Keratinocyte (primary cell): ENCODE results near the gene YWHAE. TPM values are rescaled to one million over a fixed set of nuclear protein-coding genes. Genes with fewer than 3 reads are reported as not detected.

Experiments
- DNase-seq: peaks from one replicate; pipeline ENCODE4 v3.0.0-alpha.2; 2011; ENCODE audit warnings: low read depth, missing footprints, low spot score
- FAIRE-seq: peaks from 2 replicates; lab custom pipeline; 2011; peaks lifted over from hg19 to GRCh38; lab: Jason Lieb, UNC
- H2AFZ ChIP-seq: 2 replicates; pipeline ENCODE4 v1.6.0; 2012; ENCODE audit warnings: low read length, control low read depth, inconsistent platforms; ENCODE audit not compliant: control insufficient read depth
- H3K27ac ChIP-seq: 2 replicates; pipeline ENCODE4 v1.5.1; 2011; ENCODE audit warnings: low read length; ENCODE audit not compliant: control insufficient read depth, insufficient read depth
- H3K27me3 ChIP-seq: 3 replicates; pipeline ENCODE4 v1.6.0; 2011; ENCODE audit warnings: low read length; ENCODE audit not compliant: control insufficient read depth, insufficient read depth; ENCODE audit errors: extremely low read depth
- H3K36me3 ChIP-seq, 2 experiments: 2 replicates in 1 of 2; 3 replicates in 1 of 2; pipeline ENCODE4 v1.5.1; 2011; ENCODE audit warnings: low read length in 2 of 2, mild to moderate bottlenecking in 1 of 2; ENCODE audit not compliant: control insufficient read depth in 2 of 2, insufficient read depth in 2 of 2; ENCODE audit errors: extremely low read depth in 1 of 2
- H3K4me1 ChIP-seq: 3 replicates; pipeline ENCODE4 v1.5.1; 2011; ENCODE audit warnings: low read length; ENCODE audit not compliant: control insufficient read depth, insufficient read depth; ENCODE audit errors: extremely low read depth
- H3K4me2 ChIP-seq: 3 replicates; pipeline ENCODE4 v1.6.0; 2011; ENCODE audit warnings: low read depth, low read length; ENCODE audit not compliant: control insufficient read depth, insufficient read depth; ENCODE audit errors: extremely low read depth
- H3K4me3 ChIP-seq, 3 experiments: fragments of 200-600 bp in 1 of 3; sonication (generic) in 1 of 3; 2 replicates in 2 of 3; 3 replicates in 1 of 3; pipeline ENCODE4 v1.5.1; 2011 to 2016; ENCODE audit warnings: low read length in 3 of 3, mild to moderate bottlenecking in 3 of 3, control low read depth in 2 of 3, inconsistent platforms in 1 of 3, low read depth in 1 of 3, mixed read lengths in 1 of 3, mixed run types in 1 of 3, moderate library complexity in 1 of 3; ENCODE audit not compliant: control insufficient read depth in 2 of 3, insufficient read depth in 2 of 3; ENCODE audit errors: extremely low read depth in 1 of 3
- H3K79me2 ChIP-seq: 2 replicates; pipeline ENCODE4 v1.6.0; 2012; ENCODE audit warnings: low read length; ENCODE audit not compliant: control insufficient read depth, insufficient read depth
- H3K9ac ChIP-seq: 3 replicates; pipeline ENCODE4 v1.6.0; 2011; ENCODE audit warnings: low read length; ENCODE audit not compliant: control insufficient read depth, insufficient read depth; ENCODE audit errors: extremely low read depth
- H3K9me1 ChIP-seq: 3 replicates; pipeline ENCODE4 v1.6.0; 2011; ENCODE audit warnings: low read length; ENCODE audit not compliant: control insufficient read depth, insufficient read depth; ENCODE audit errors: extremely low read depth
- H3K9me3 ChIP-seq: 2 replicates; pipeline ENCODE4 v1.5.1; 2012; ENCODE audit warnings: low read depth, low read length; ENCODE audit not compliant: control insufficient read depth
- H4K20me1 ChIP-seq: 3 replicates; pipeline ENCODE4 v1.6.0; 2011; ENCODE audit warnings: low read length; ENCODE audit not compliant: control insufficient read depth, insufficient read depth; ENCODE audit errors: extremely low read depth
- EZH2 ChIP-seq: IDR thresholded peaks from one replicate; pipeline ENCODE4 v1.6.1; 2012; ENCODE audit warnings: inconsistent platforms, mild to moderate bottlenecking, low read length, moderate library complexity
- dilution Hi-C: fragments of 300-500 bp; cut with MboI; formaldehyde crosslinking; loops from one replicate; pipeline ENCODE4 v1.7.0; 2020; ENCODE audit warnings: low sequenced_read_pairs; ENCODE audit not compliant: extremely low pct_ligation_motif_present
- polyA minus RNA-seq, 3 experiments: library from RNA; depleted of rRNA, polyadenylated mRNA; stranded (reverse); fragments of >200 nt; gene quantifications; 1 replicate in 1 of 3; 2 replicates in 1 of 3; 3 replicates in 1 of 3; pipeline ENCODE4 v1.2.3, GENCODE V29; 2011
- polyA plus RNA-seq, 5 experiments: library from polyadenylated mRNA; depleted of rRNA in 3 of 5; stranded (reverse) in 3 of 5; stranded (forward) in 1 of 5; unstranded in 1 of 5; fragments of >200 nt; gene quantifications; 1 replicate in 1 of 5; 2 replicates in 3 of 5; 3 replicates in 1 of 5; pipeline versions ENCODE4 v1.2.1 to v1.2.3, GENCODE V29; 2011 to 2012; ENCODE audit warnings: missing spikeins in 2 of 5, low read depth in 1 of 5, low replicate concordance in 1 of 5
- TF ChIP-seq, protein P1 (sequence below), 3 experiments: IDR thresholded peaks in 1 of 3; conservative IDR thresholded peaks in 1 of 3; optimal IDR thresholded peaks in 1 of 3; 2 replicates in 2 of 3; 3 replicates in 1 of 3; pipeline versions ENCODE3 to v1.5.1; 2011; ENCODE audit warnings: low read length in 3 of 3, mild to moderate bottlenecking in 3 of 3, moderate library complexity in 2 of 3, control low read depth in 1 of 3, inconsistent platforms in 1 of 3; ENCODE audit not compliant: insufficient read depth in 2 of 3; ENCODE audit errors: extremely low read depth in 1 of 3

Gene YWHAE
- polyA plus RNA-seq, result 468 to 1,322 TPM (median 739 TPM) in 3 replicates
- 1,692 TPM for polyA plus RNA-seq (2011; ENCODE audit: low read depth)
- polyA plus RNA-seq (2011; cell fraction: cytosol; rRNA removed), result 729 and 842 TPM in 2 replicates
- 360 and 563 TPM in 2 replicates for polyA plus RNA-seq (2011; cell fraction: nucleus; rRNA removed)
- 665 and 1,046 TPM in 2 replicates for polyA plus RNA-seq (2012; ENCODE audit: low replicate concordance)
- polyA minus RNA-seq, result 144 to 656 TPM (median 449 TPM) in 3 replicates
- 1,051 TPM for polyA minus RNA-seq (2011; cell fraction: cytosol; rRNA and poly(A)+ RNA removed)
- 134 and 185 TPM in 2 replicates for polyA minus RNA-seq (2011; cell fraction: nucleus; rRNA and poly(A)+ RNA removed)

DNA sequence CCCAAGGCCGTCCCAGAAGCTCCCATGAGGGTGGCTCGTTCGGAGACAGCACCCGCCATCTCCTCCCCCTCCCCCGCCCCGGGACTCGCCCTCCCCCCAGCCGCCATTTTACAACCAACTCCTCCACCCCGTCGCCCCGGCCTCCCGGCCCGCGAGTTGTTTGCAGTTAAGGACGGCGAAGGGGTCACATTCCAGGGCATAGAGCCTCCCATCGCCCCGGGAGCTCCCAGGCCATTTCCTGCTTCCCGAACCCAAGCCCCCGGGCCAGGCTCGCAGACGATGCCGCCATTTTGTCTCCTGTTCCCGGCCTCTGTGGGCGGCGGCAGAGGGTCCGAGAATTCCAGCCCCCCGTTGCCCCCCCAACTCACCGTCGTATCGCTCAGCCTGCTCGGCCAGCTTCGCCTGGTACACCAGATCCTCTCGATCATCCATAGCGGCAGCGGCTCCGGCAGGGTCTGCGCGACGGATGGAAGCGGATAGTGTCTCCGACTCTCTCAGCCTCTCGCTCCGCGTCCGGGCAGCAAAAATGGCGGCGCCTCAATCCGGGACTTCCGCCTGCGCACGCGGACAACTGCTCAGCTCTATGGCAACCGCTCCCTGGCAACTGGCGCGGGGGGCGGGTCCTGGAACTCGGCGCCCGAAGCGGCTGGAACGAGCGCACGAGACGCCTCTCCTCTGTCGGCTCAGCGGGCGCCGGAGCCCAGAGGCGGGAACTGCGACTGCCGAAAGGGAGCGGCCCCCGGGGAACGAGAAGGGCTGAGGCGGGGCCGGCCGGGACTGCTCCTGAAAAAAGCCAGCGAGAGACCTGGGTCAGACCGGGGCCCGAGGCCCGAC, at the start of gene YWHAE:
Gene YWHAE (minus strand): TSS at position 544 of the 834 bp plus-strand sequence. CDS start 112 bp downstream, at position 432.
- peaks cover 4% of the 10 kb centered on the region for H3K9me1 ChIP-seq
- dilution Hi-C loops, result no loop called here

DNA sequence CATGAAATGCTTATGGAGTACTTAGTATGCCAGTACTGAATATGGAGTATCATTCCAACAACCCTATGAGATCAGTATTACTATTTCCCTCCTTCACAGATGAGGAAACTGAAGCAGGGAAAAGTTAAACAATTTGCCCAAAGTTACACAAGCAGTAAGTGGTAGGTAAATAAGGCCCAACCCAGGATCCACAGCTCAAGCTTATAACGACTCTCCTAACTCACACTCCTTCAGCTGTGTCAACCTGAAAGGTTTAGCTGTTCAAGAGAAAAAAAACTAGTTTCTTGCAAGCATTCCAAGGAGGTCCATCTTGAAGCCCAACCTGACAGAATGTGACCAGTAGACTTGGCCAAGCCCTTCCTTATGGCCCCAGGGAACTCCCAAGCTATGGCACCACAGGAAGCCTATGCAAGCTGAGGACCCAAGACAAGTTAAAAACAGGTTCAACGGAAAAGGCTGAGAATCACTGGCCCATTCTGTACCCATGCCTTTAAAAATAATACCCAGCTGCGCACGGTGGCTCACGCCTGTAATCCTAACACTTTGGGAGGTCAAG, 49.5 kb upstream of the YWHAE start:
- Histone ChIP-seq H3K9me1 (no peaks in the 10 kb centered on the region), H4K20me1 (peaks cover 61% of the 10 kb centered on the region), H3K27me3 (no peaks in the 10 kb centered on the region), H3K79me2 (peaks cover 99% of the 10 kb centered on the region), H3K4me2 (no peak overlapping the region), H3K9ac (no peak overlapping the region), H3K4me3 (no peak overlapping the region), H3K9me3 (no peaks in the 10 kb centered on the region), H3K36me3 (peaks cover 13 to 21% of the 10 kb centered on the region in 2 experiments), H3K4me1 (peaks cover 5% of the 10 kb centered on the region), H3K27ac (no peak overlapping the region), H2AFZ (no peak overlapping the region)
- TF ChIP-seq, protein P1, sequence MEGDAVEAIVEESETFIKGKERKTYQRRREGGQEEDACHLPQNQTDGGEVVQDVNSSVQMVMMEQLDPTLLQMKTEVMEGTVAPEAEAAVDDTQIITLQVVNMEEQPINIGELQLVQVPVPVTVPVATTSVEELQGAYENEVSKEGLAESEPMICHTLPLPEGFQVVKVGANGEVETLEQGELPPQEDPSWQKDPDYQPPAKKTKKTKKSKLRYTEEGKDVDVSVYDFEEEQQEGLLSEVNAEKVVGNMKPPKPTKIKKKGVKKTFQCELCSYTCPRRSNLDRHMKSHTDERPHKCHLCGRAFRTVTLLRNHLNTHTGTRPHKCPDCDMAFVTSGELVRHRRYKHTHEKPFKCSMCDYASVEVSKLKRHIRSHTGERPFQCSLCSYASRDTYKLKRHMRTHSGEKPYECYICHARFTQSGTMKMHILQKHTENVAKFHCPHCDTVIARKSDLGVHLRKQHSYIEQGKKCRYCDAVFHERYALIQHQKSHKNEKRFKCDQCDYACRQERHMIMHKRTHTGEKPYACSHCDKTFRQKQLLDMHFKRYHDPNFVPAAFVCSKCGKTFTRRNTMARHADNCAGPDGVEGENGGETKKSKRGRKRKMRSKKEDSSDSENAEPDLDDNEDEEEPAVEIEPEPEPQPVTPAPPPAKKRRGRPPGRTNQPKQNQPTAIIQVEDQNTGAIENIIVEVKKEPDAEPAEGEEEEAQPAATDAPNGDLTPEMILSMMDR (optimal IDR thresholded peaks at IDR 0.05 in 1 of 3, IDR thresholded peaks at IDR 0.05 in 1 of 3, conservative IDR thresholded peaks at IDR 0.05 in 1 of 3; ENCODE audit: extremely low read depth in 1 of 3, insufficient read depth in 2 of 3, low read length in 3 of 3), result no peak
- TF ChIP-seq EZH2, result no peak
- DNase-seq, result no peak
- dilution Hi-C loops, result no loop called here
- FAIRE-seq, result no peak

More for the DNA sequence above, at the start of gene YWHAE:
- Histone ChIP-seq H2AFZ (peak within 1 kb of the TSS; percentile 90), H3K27ac (peak within 1 kb of the TSS; percentile 93), H3K27me3 (no peaks in the 10 kb centered on the region), H3K36me3 (peaks cover 2 to 28% of the 10 kb centered on the region in 2 experiments), H3K4me3 (peak within 1 kb of the TSS; percentile 98 to 99 (median 99)), H4K20me1 (peaks cover 34% of the 10 kb centered on the region), H3K9ac (peak within 1 kb of the TSS; percentile 95), H3K9me3 (no peaks in the 10 kb centered on the region), H3K79me2 (peaks cover 51% of the 10 kb centered on the region), H3K4me2 (peak within 1 kb of the TSS; percentile 99), H3K4me1 (peaks cover 14% of the 10 kb centered on the region)
- FAIRE-seq (no peak), DNase-seq (peak; percentile 63)
- no peak for TF ChIP-seq EZH2
- TF ChIP-seq, protein P1 (optimal IDR thresholded peaks at IDR 0.05 in 1 of 3, IDR thresholded peaks at IDR 0.05 in 1 of 3, conservative IDR thresholded peaks at IDR 0.05 in 1 of 3; ENCODE audit: extremely low read depth in 1 of 3, insufficient read depth in 2 of 3, low read length in 3 of 3), result no peak
